Medulla oblongata (tissue), 1 donor: Measurements from ENCODE around the gene SDC3.

Experiments used
- DNase-seq: peaks from one replicate; pipeline ENCODE4 v3.0.0-alpha.2; 2015; ENCODE audit errors: extremely low spot score

Gene SDC3

DNA sequence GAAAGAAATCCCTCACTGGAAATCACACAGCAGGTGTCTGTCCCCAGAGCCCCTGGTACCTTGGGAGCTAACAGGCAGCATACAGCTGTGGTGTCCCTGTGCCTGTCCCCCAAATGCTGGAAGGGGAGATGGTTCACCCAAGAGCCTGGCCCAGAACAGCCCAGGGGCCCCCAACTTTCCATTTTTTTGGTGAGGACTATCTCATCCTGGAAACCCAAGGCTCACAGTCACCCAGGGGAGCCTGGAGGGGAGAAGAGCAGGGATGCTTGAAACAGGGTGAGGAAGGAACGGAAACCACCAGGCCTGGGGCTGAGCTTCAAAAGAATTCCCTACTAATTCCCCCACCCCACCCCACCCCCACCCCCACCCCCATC, 3.6 kb downstream of the SDC3 start:
- no peak for DNase-seq

DNA sequence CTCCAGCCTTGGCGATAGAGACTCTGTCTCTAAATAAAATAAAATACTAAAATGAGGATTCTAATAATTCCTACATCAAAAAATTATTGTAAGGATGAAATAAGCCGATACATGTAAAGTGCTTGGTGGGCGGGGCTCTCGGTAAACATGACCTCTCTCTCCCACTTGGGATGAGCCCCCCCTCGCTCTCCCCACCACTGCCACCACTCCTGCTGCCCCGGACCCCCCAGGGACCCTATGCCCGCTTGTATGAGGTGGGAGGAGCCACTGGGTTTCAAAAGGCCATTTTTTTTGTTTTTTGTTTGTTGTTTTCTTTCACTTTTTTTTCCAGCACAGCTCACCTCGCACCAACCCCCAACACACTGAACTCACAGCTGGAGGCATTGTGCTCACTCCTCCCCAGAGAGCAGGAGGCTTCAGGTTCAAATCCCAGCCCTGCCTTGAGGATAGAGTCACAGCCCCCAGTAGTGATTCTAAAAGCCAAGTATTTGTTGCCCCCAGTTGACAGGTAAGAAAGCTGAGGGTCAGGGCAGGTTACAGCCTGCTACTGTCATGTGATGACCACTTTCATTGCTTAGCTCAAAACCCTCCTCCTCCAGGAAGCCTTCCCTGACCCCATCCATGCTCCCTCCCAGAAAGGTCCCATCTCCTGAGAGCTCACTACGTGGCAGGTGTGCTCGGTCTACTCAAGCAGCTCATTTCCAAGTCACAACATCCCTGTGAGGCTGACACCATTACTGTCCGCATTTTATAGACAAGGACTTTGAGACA, 4.2 kb downstream of the SDC3 start:
- no peak for DNase-seq

GRCh38 chr1:30903343-30904034, 5.1 kb downstream of the SDC3 start:
- DNase-seq, result no peak

GRCh38 chr1:30902593-30903290, 5.8 kb downstream of the SDC3 start:
- DNase-seq, result no peak

GRCh38 chr1:30901798-30902581, 6.6 kb downstream of the SDC3 start:
- DNase-seq, result no peak

GRCh38 chr1:30900931-30901560, 7.5 kb downstream of the SDC3 start:
- DNase-seq, result no peak

DNA sequence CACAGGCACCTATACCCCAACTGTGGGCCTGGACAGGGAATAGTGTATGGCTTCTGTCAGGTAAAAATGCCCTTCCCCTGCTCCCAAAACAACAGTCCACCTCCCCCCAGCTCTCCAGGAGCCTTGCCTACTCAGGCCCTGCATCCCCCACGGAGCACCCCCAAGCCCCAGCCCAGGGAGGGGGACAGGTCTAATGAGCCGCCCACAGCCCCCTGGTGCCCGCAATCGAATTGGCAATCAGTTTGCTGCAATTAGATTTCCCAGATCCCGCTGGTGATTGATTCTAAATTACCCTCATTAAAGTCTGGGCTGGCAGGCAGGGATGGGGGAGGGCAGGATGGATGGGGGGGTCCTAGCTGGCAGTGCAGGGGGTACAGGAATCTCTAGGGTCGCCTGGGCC, 8.1 kb downstream of the SDC3 start:
- no peak for DNase-seq

DNA sequence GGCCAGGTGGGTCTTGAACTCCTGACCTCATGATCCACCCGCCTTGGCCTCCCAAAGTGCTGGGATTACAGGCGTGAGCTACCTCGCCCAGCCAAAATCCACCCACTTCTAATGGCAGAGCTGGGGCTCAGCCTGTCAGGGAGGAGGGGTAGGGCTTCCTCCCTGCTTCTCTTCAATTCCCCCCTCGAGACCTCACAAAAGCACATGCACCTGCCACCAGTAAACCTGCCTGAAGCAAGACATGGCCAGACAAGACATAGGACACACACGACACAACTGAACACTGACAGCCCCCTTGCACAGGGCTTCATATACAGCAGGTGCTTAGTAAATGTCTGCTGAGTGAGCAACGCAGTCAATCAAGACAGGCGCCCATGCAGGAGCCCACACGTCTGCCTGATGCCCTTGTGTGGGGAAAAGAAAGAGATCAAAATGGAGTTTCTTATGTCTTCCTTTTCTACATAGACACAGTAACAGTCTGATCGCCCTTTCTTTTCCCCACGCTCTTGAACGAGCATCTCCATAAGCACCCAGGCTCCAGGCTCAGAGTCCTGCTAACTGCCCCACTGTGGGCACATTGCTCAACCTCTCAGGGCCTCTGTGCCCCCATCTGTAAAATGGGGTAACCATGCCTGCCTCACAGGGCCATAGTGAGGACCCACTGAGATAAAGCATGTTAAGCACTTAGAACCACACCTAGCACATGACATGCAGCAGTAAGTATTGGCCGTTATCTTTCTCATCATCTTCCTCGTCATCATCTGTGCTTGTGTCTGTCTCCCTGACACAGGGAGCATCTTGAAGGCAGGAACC, 8.8 kb downstream of the SDC3 start:
- DNase-seq, result no peak

DNA sequence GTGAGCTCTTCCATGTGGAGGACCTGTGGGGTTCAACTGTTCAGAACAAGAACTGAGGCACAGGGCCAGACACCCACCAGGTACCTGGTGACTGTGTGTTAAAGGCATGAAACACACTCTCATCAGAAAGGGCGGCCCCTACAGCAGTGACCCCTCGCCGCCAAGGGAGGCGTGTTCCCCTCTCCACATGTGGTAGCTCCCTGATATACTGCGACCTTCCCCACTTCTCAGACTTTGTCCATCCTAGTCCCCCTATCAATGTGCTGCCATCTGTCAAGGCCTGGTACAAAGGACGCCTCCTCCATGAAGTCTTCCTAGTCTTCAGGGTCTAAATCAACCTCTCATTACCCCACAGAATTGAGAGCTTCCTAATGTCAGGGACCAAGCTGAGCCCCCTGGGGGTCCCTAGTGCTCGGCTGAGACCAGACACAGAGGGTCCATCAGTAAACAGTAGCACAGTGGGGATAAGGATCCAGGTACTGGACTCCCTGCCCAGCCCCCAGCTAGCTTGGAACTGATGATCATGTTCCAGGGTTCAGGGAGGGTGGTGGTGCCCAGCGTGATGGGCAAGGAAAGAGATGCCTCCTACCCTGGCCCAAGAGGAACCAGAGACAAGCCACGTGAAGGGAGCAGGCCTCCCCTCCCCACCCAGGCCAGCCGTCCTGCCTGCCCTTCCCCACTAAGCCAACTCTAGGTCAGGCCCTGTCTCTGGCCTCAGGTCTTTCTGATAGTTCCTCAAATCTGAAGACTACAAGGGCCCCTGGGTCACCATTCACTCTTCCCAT, 10.3 kb downstream of the SDC3 start:
- no peak for DNase-seq

DNA sequence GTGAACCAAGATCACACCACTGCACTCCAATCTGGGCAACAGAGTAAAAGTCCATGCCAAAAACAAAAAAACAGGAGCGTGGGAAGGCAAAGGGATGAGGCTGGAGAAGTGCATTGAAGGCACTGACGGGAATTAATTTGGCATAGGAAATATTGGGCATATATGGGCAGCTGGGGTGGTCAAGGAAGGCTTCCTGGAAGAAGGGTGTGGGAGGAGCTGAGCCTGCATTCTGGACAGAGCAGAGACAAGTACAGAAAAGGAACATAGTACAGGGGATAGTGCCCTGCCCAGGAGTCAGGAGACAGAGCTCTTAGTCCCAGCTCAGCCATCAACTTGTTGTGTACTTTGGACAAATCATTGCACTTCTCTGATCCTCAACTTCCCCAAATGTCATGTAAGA, 11.7 kb downstream of the SDC3 start:
- DNase-seq, result no peak

DNA sequence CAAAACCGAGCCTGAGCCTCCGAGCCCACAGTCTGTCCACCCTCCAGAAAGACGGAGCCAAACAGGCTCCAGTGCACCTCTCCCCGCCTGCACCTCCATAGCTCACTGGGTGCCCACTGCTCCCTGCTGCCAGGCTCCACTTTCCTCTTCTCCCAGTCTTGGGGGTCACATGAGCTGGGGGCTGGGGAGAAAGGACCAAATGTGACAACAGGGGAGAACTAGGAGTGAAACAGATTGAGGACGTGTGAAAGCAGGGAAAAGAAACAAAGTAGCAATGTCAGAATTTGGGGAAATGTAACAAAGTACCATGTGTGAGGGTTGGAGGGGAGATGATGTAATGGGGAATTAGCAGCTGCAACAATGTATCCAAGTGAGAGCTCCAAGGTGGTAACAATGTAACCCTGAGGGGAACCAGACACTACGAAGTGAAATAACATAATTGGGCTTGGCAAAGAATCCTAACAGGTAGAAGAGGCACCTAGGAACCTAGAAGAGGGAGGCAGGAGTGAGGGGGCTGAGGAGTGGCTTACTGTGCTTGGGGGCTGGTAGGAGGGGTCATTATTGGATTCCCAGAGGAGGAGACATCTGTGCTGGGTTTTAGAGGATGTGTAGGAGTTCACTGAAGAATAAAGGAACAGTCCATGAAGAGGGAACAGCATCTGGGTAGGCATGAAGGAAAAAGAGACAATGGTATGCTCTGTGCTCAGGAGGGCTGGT, 12.5 kb downstream of the SDC3 start:
- DNase-seq, result no peak

DNA sequence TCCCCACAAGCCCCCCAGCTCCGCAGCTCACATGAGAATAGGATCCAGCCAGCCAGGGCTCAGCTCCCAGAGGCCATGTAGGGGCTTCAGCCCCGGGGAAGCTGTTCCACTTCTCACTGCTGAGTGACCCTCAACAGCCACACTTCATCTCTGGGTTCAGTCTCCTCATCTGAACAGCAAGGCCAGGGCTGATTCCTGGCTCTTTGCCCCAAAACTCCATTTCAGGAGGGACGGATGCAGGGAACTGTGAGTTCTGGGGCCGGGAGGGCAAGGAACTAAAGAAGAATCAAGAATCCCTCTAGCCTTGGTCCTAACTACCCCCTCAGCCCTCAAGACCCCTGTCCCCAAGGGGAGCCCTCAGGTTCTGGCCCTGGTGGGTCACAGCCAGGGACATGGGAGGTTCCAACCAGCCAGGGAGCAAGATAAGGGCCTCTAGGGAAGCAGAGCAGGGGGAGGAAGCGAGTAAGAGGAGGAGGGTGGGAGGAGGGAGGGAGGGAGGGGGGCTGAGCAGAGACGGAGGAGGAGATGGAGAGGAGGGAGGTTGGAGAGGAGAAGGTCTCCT, 13.1 kb downstream of the SDC3 start:
- DNase-seq, result no peak

- no peak for DNase-seq
These were observed 14.0 kb downstream of the SDC3 start for GRCh38 chr1:30894508-30894973.

- DNase-seq, result no peak
These were observed 14.6 kb downstream of the SDC3 start for GRCh38 chr1:30893776-30894507.

DNA sequence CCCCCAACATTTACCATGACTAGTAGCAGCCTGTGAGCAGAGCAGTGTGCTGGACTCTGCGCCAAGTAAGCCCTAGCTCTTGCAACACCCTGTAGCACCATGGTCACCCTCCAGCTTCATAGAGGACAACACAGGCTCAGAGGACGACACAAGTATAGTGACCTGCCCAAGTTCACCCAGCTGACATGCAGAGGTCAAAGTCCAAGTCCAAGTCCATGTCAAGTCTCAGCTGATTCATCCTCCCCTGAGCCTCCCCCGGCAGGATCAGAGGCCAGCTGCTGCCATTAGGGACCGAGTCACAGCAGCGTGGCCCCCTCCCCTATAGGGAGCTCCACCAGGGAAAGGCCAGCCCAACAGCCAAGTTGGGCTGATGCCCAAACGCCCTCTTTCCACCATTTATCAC, 15.9 kb downstream of the SDC3 start:
- DNase-seq, result no peak

- no peak for DNase-seq
These were observed 17.4 kb downstream of the SDC3 start for GRCh38 chr1:30891227-30891552.

DNA sequence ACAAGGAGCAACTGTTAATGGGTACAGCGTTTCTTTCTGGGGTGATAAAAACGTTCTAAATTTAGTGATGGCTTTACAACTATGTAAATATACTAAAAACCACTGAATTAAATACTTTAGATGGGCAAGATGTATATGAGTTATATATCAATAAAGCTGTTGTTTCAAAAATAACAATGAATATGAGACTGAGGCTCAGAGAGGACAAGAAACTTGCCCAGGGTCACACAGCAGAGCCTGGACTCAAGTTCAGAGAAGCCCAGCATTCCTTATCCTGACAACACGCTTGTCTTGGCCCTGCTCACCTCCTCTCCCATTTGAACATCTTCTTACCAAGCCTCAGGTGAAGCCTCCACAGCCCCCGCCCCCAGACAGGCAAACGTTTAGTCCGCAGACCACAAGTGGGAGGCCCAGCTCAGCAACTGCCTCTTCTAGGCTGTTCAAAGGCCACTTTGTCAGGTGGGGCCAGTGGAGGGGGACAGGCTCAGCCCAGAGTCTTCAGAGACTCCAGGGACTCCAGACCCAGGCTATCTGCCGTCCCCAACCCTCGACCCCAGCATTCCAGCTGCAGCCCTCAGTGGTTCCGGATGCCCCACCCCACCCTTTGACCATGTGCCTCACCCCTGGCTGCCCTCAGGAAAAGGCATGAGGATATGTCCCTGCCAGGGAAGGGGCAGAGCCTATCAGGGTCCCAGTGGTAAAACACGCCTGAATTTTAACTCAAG, 17.9 kb downstream of the SDC3 start:
- no peak for DNase-seq

GRCh38 chr1:30889511-30889910, 19.0 kb downstream of the SDC3 start:
- no peak for DNase-seq
